Transverse colon (tissue), 4 donors: ENCODE data around the gene IP6K3. TPM values are rescaled to one million over a fixed set of nuclear protein-coding genes. Genes with fewer than 3 reads are reported as not detected.

Source experiments
- DNase-seq: peaks from one replicate; pipeline ENCODE4 v3.0.0-alpha.2; 2019
- H3K27ac ChIP-seq, 4 donors: fragments of 200-600 bp; sonication (generic); 2 replicates each; pipeline ENCODE4 v1.5.1; 2016 to 2018; ENCODE audit warnings: inconsistent platforms in 4 of 4
- H3K27me3 ChIP-seq: fragments of 200-600 bp; sonication (generic); 2 replicates; pipeline ENCODE4 v1.5.1; 2017; ENCODE audit warnings: inconsistent platforms
- H3K36me3 ChIP-seq, 4 donors: fragments of 200-600 bp; sonication (generic); 2 replicates each; pipeline ENCODE4 v1.5.1; 2017 to 2019; ENCODE audit warnings: inconsistent platforms in 4 of 4
- H3K4me1 ChIP-seq, 4 donors: fragments of 200-600 bp; sonication (generic); 2 replicates each; pipeline ENCODE4 v1.5.1; 2017 to 2020; ENCODE audit warnings: inconsistent platforms in 4 of 4
- H3K4me3 ChIP-seq, 4 donors: fragments of 200-600 bp; sonication (generic); 1 replicate in 1 of 4; 2 replicates in 3 of 4; pipeline versions ENCODE4 v1.5.1 to v1.6.1; 2017 to 2019; ENCODE audit warnings: inconsistent platforms in 4 of 4
- H3K9me3 ChIP-seq, 2 donors: fragments of 200-600 bp; sonication (generic); 2 replicates each; pipeline ENCODE4 v1.5.1; 2017 to 2019; ENCODE audit warnings: inconsistent platforms in 2 of 2
- EP300 ChIP-seq: sonication (generic); formaldehyde crosslinking; IDR thresholded peaks from one replicate; pipeline ENCODE4 v1.6.1; 2017; ENCODE audit warnings: antibody characterized with exemption, low read depth
- POLR2A ChIP-seq: fragments of 450-650 bp; IDR thresholded peaks from one replicate; pipeline ENCODE4 v1.6.1; 2016; ENCODE audit warnings: antibody characterized with exemption, mild to moderate bottlenecking, moderate library complexity
- POLR2AphosphoS5 ChIP-seq, 3 donors: sonication (generic); formaldehyde crosslinking; IDR thresholded peaks; one replicate each; pipeline ENCODE4 v1.6.1; 2016; ENCODE audit warnings: antibody characterized with exemption in 3 of 3
- WGBS, 2 donors: methylation state at CpG; one replicate each; pipeline ENCODE4 v1.1.5; 2018; ENCODE audit warnings: low coverage in 1 of 2; 5-methylcytosine and 5-hydroxymethylcytosine counted together
- in situ Hi-C, 4 donors: fragments of 200-750 bp; cut with MboI; loops; one replicate each; pipeline versions ENCODE4 v1.15.0 to v1.15.1; 2017; ENCODE audit warnings: low sequenced_read_pairs in 3 of 4, low pct_ligation_motif_present in 1 of 4, low pct_unique_long_range_greater_than_20kb in 1 of 4
- intact Hi-C: fragments of 100-400 bp; cut with DNase I; formaldehyde crosslinking; loops from one replicate; pipeline ENCODE4 v1.15.1; 2023; ENCODE audit warnings: low total_unique reads
- total RNA-seq, 4 donors: library from RNA; depleted of rRNA; stranded (reverse); fragments of >200 nt; gene quantifications; one replicate each; pipeline ENCODE4 v1.1.0, GENCODE V29; 2016
- TF ChIP-seq, protein P1 (sequence below), 5 experiments: fragments of 200-600 bp in 3 of 5; fragments of 450-650 bp in 2 of 5; sonication (generic) in 3 of 5; IDR thresholded peaks; 1 replicate in 2 of 5; 2 replicates in 3 of 5; pipeline ENCODE4 v1.5.1; 2016 to 2017; ENCODE audit warnings: antibody characterized with exemption in 5 of 5, inconsistent platforms in 3 of 5, mild to moderate bottlenecking in 2 of 5, moderate library complexity in 1 of 5

Gene IP6K3
- total RNA-seq, 4 donors from 2014 or later, result 1.00 to 2.9 (median 1.9) TPM; not detected in 1

- Histone ChIP-seq H3K27ac (peak overlapping the region; percentile 71 to 85 (median 81)), H3K9me3 (no peaks in the 10 kb centered on the region), H3K4me1 (peaks cover 20 to 30% (median 21%) of the 10 kb centered on the region in 4 donors), H3K36me3 (no peaks in the 10 kb centered on the region), H3K4me3 (peak overlapping the region in 1 of 4 donors; percentile 30), H3K27me3 (no peaks in the 10 kb centered on the region)
- 35% methylated on average over 13 of the region's 13 CpGs; no CpG with 5 or more reads in 1 of the 2 donors for WGBS, 2 donors
- in situ Hi-C loops (no loop called here), intact Hi-C loops (loop anchor here (10.0 kb wide), 1 partner anchor 410 kb away; no protein-coding TSS in a partner anchor)
- peak; percentile 81 for DNase-seq
- no peak for TF ChIP-seq POLR2A
- peak; percentile 75 for TF ChIP-seq EP300
- peak in 2 of 3 donors; percentile 45 to 66 for TF ChIP-seq POLR2AphosphoS5 (IDR thresholded peaks at IDR 0.05)
Measured at GRCh38 chr6:33744895-33745546, 1.7 kb downstream of the IP6K3 start.

DNA sequence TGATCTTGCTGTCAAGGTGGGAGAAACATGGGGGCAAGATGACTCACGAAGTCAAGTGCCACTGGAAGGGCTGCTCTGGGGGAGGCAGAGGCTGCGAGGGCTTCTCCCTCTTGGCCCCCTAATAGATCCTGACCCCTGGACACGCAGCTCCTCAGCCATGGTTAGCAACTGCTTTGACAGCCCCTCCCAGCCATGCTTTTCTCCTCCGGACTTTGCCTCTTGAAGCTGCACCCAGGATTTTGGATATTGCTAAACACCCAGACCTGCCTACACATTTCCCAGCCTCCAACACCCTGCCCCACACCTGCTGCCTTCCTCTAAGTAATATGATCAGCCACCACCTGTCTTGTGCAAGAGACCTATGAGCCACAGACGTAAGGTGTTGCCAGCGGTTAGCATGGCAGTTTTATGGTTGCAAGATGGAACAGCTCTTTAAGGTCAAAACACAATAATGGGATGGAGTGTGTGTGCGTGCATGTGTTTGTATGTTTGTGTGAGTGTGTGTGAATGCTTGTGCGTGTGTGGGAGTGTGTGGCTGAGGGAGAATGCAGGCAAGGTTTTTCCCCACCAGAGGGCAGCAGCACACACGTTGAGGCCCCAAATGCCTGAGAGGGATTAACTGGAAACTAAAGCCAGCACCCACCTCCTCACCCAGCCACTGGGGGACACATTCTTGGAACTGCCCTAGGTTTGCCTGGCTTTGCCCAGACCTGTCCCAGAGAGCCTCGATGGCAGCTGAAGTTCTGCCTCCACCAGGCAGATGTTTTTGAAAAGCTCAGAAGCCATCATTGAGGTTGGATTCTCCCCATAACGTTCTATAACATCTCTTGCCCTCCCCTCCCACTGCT, 2.5 kb downstream of the IP6K3 start:
- Histone ChIP-seq H3K4me1 (peaks cover 20 to 30% (median 21%) of the 10 kb centered on the region in 4 donors), H3K27ac (peak overlapping the region; percentile 71 to 85 (median 81)), H3K4me3 (peak overlapping the region in 1 of 4 donors; percentile 30), H3K36me3 (no peaks in the 10 kb centered on the region), H3K9me3 (no peaks in the 10 kb centered on the region), H3K27me3 (no peaks in the 10 kb centered on the region)
- 17 to 37% methylated on average over 3 to 11 of the region's 11 CpGs for WGBS, 2 donors
- in situ Hi-C loops (no loop called here), intact Hi-C loops (loop anchor here (10.0 kb wide), 1 partner anchor 411 kb away; no protein-coding TSS in a partner anchor)
- peak; percentile 85 for DNase-seq
- peak in 1 of 3 donors; percentile 57 for TF ChIP-seq POLR2AphosphoS5 (IDR thresholded peaks at IDR 0.05)
- TF ChIP-seq EP300, result no peak
- TF ChIP-seq, protein P1, sequence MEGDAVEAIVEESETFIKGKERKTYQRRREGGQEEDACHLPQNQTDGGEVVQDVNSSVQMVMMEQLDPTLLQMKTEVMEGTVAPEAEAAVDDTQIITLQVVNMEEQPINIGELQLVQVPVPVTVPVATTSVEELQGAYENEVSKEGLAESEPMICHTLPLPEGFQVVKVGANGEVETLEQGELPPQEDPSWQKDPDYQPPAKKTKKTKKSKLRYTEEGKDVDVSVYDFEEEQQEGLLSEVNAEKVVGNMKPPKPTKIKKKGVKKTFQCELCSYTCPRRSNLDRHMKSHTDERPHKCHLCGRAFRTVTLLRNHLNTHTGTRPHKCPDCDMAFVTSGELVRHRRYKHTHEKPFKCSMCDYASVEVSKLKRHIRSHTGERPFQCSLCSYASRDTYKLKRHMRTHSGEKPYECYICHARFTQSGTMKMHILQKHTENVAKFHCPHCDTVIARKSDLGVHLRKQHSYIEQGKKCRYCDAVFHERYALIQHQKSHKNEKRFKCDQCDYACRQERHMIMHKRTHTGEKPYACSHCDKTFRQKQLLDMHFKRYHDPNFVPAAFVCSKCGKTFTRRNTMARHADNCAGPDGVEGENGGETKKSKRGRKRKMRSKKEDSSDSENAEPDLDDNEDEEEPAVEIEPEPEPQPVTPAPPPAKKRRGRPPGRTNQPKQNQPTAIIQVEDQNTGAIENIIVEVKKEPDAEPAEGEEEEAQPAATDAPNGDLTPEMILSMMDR (IDR thresholded peaks at IDR 0.05), result peak; percentile 86 to 98 (median 88)
- no peak for TF ChIP-seq POLR2A

DNA sequence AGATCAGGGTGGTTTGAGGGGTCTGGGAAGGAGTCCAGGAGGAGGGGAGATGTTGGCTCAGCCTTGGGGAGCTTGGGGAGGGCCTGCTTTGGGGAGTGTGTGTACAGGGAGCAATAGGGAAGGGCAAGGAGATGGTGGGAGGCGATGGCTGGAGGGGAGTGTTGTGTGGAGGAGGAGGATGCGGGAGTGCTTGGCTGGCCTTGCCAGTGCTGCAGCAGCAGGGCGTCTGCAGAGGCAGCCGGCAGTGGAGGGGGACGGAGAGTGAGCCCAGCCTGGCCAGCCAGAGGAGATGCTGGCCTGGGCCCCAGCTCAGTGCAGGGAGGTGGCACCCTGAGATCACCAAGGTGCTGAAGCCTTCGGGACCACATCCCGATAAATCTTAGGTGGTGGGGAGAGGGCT, 3.9 kb downstream of the IP6K3 start:
- no peaks in the 10 kb centered on the region for H3K36me3 ChIP-seq
- peaks cover 20 to 40% (median 21%) of the 10 kb centered on the region in 4 donors for H3K4me1 ChIP-seq
- DNase-seq, result no peak
- 50 to 78% methylated on average over 2 to 7 of the region's 7 CpGs for whole genome bisulfite sequencing, 2 donors
- no peaks in the 10 kb centered on the region for H3K9me3 ChIP-seq
- H3K4me3 ChIP-seq, result no peak overlapping the region
- no peak overlapping the region for H3K27ac ChIP-seq
- TF ChIP-seq EP300, result no peak
- TF ChIP-seq, protein P1 (IDR thresholded peaks at IDR 0.05), result no peak
- TF ChIP-seq POLR2A, result no peak
- no peak for TF ChIP-seq POLR2AphosphoS5 (IDR thresholded peaks at IDR 0.05)
- H3K27me3 ChIP-seq, result no peaks in the 10 kb centered on the region
- in situ Hi-C loops, result no loop called here
- intact Hi-C loops, result loop anchor here (10.0 kb wide), 1 partner anchor 412 kb away; no protein-coding TSS in a partner anchor

- Histone ChIP-seq H3K27me3 (no peaks in the 10 kb centered on the region), H3K9me3 (no peaks in the 10 kb centered on the region), H3K36me3 (no peaks in the 10 kb centered on the region), H3K4me3 (no peak overlapping the region), H3K27ac (no peak overlapping the region), H3K4me1 (peaks cover 20 to 40% (median 21%) of the 10 kb centered on the region in 4 donors)
- in situ Hi-C loops (no loop called here), intact Hi-C loops (loop anchor here (10.0 kb wide), 1 partner anchor 413 kb away; no protein-coding TSS in a partner anchor)
- TF ChIP-seq POLR2A (no peak), EP300 (no peak), POLR2AphosphoS5 (IDR thresholded peaks at IDR 0.05) (no peak)
- TF ChIP-seq, protein P1 (IDR thresholded peaks at IDR 0.05), result no peak
- 44% methylated on average over 9 of the region's 9 CpGs; no CpG with 5 or more reads in 1 of the 2 donors for WGBS, 2 donors
- no peak for DNase-seq
Measured at GRCh38 chr6:33742092-33742491, 4.6 kb downstream of the IP6K3 start.
